ENCODE measurements around the gene ACTMAP. TPM values are rescaled to one million over a fixed set of nuclear protein-coding genes. Genes with fewer than 3 reads are reported as not detected.

The ACTMAP gene
- total and polyA plus RNA-seq, 2 of the 13 experiments (the other 11 are each of a cell fraction or from before 2014, with no cell fraction given): 2.2 to 7.9 TPM

DNA sequence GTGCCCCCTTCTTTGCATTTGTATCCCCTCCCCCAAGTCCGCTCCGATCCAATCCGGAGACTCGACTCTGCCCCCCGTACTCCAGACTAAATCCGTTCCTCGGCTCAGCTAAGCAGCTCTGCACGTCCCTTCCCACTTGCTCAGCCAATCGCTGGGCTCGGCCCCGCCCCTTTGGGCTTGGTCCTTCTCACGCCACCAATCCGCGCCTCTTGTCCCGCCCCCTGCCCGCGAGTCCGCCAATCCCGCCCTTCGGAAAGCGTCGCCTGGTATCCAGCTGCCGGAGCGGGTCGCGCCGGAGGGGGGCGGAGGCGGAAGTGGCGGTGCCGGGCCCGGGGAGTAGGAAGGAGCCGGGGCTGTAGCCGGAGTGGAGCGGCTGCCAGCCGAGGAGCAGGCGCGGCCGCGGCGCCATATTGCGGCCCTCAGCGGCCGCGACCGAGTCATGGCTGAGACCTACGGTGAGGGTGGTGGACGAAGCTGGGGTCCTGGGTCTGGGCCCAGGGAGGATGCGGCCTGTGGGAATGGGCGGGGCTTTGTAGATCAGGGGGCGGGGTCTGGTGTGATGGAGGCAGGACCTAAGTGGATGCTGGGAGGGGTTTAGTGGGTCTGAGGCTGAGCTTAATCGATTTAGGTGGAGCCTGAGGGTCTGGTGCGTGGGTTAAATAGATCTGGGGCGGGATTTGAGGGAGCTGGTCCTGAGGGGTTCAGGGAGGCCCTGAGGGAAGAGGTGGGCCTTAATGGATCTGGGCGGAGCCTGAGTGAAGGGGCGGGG lies 27.8 kb upstream of the ACTMAP start, which contains the start of gene RAB4B (continued):
- TF ChIP-seq, protein P1, sequence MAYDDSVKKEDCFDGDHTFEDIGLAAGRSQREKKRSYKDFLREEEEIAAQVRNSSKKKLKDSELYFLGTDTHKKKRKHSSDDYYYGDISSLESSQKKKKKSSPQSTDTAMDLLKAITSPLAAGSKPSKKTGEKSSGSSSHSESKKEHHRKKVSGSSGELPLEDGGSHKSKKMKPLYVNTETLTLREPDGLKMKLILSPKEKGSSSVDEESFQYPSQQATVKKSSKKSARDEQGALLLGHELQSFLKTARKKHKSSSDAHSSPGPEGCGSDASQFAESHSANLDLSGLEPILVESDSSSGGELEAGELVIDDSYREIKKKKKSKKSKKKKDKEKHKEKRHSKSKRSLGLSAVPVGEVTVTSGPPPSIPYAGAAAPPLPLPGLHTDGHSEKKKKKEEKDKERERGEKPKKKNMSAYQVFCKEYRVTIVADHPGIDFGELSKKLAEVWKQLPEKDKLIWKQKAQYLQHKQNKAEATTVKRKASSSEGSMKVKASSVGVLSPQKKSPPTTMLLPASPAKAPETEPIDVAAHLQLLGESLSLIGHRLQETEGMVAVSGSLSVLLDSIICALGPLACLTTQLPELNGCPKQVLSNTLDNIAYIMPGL (CRISPR knock-in tag; IDR thresholded peaks at IDR 0.05; ENCODE audit: borderline replicate concordance in 1 of 2, low read depth in 1 of 2): no peak; a peak in 1 of 4 replicates
- no peak for TF ChIP-seq ZNF350 (CRISPR knock-in tag; IDR thresholded peaks at IDR 0.05; ENCODE audit: borderline replicate concordance, low read depth)
- TF ChIP-seq ZFP62 (CRISPR knock-in tag; IDR thresholded peaks at IDR 0.05): no peak
- TF ChIP-seq, protein P2, sequence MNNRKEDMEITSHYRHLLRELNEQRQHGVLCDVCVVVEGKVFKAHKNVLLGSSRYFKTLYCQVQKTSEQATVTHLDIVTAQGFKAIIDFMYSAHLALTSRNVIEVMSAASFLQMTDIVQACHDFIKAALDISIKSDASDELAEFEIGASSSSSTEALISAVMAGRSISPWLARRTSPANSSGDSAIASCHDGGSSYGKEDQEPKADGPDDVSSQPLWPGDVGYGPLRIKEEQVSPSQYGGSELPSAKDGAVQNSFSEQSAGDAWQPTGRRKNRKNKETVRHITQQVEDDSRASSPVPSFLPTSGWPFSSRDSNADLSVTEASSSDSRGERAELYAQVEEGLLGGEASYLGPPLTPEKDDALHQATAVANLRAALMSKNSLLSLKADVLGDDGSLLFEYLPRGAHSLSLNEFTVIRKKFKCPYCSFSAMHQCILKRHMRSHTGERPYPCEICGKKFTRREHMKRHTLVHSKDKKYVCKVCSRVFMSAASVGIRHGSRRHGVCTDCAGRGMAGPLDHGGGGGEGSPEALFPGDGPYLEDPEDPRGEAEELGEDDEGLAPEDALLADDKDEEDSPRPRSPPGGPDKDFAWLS (CRISPR knock-in tag; IDR thresholded peaks at IDR 0.05; ENCODE audit: borderline replicate concordance): no peak
- no peak for TF ChIP-seq U2AF2 (IDR thresholded peaks at IDR 0.05; ENCODE audit: low read depth, low read length)
- TF ChIP-seq EED (CRISPR knock-in tag; IDR thresholded peaks at IDR 0.05): no peak
- no peak for TF ChIP-seq SRSF4 (IDR thresholded peaks at IDR 0.05; ENCODE audit: low read depth, low read length, poor library complexity, severe bottlenecking)
- TF ChIP-seq ZNF746 (CRISPR knock-in tag; IDR thresholded peaks at IDR 0.05): no peak
- TF ChIP-seq ZNF253 (CRISPR knock-in tag; IDR thresholded peaks at IDR 0.05; ENCODE audit: borderline replicate concordance): no peak
- TF ChIP-seq ZNF484 (CRISPR knock-in tag; IDR thresholded peaks at IDR 0.05; ENCODE audit: borderline replicate concordance, low read depth): no peak
- no peak for TF ChIP-seq ZNF839 (CRISPR knock-in tag; IDR thresholded peaks at IDR 0.05; ENCODE audit: borderline replicate concordance)
- TF ChIP-seq ZNF562 (CRISPR knock-in tag; IDR thresholded peaks at IDR 0.05; ENCODE audit: borderline replicate concordance): no peak
- TF ChIP-seq, protein P3, sequence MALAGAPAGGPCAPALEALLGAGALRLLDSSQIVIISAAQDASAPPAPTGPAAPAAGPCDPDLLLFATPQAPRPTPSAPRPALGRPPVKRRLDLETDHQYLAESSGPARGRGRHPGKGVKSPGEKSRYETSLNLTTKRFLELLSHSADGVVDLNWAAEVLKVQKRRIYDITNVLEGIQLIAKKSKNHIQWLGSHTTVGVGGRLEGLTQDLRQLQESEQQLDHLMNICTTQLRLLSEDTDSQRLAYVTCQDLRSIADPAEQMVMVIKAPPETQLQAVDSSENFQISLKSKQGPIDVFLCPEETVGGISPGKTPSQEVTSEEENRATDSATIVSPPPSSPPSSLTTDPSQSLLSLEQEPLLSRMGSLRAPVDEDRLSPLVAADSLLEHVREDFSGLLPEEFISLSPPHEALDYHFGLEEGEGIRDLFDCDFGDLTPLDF (CRISPR knock-in tag; IDR thresholded peaks at IDR 0.05): no peak
- TF ChIP-seq MAFG (CRISPR knock-in tag; IDR thresholded peaks at IDR 0.05): no peak
- no peak for TF ChIP-seq HNF4A (CRISPR knock-in tag; IDR thresholded peaks at IDR 0.05)
- no peak for TF ChIP-seq ZNF296 (CRISPR knock-in tag; conservative IDR thresholded peaks at IDR 0.05)
- TF ChIP-seq, protein P4, sequence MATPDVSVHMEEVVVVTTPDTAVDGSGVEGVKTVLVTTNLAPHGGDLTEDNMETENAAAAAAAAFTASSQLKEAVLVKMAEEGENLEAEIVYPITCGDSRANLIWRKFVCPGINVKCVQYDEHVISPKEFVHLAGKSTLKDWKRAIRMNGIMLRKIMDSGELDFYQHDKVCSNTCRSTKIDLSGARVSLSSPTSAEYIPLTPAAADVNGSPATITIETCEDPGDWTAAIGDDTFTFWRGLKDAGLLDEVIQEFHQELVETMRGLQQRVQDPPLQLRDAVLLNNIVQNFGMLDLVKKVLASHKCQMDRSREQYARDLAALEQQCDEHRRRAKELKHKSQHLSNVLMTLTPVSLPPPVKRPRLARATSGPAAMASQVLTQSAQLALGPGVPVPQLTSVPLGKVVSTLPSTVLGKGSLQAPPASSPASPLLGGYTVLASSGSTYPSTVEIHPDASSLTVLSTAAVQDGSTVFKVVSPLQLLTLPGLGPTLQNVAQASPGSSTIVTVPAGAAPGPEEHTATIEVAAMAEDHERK (CRISPR knock-in tag; IDR thresholded peaks at IDR 0.05; ENCODE audit: low read depth): 0 out of 2 replicates have a peak, but pooled peaks have one; percentile 6
- TF ChIP-seq, protein P5, sequence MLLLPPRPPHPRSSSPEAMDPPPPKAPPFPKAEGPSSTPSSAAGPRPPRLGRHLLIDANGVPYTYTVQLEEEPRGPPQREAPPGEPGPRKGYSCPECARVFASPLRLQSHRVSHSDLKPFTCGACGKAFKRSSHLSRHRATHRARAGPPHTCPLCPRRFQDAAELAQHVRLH (CRISPR knock-in tag; IDR thresholded peaks at IDR 0.05; ENCODE audit: borderline replicate concordance, low read depth): no peak
- TF ChIP-seq ZNF7 (CRISPR knock-in tag; IDR thresholded peaks at IDR 0.05): no peak
- TF ChIP-seq ZNF264 (CRISPR knock-in tag; IDR thresholded peaks at IDR 0.05): no peak
- no peak for TF ChIP-seq ZNF383 (CRISPR knock-in tag; IDR thresholded peaks at IDR 0.05; ENCODE audit: borderline replicate concordance)
- no peak for TF ChIP-seq ZNF777 (CRISPR knock-in tag; IDR thresholded peaks at IDR 0.05)
- peak; percentile 67 for TF ChIP-seq SP1 (IDR thresholded peaks at IDR 0.05)
- peak; percentile 97 for TF ChIP-seq SP1 (CRISPR knock-in tag; IDR thresholded peaks at IDR 0.05)
